AG04450 (cell line): ENCODE measurements around the gene OR8K1. TPM values are rescaled to one million over a fixed set of nuclear protein-coding genes. Genes with fewer than 3 reads are reported as not detected.

Source experiments
- CTCF ChIA-PET: fragments of 300-600, 350-600 bp; formaldehyde crosslinking; extraction: SDS; loops from one replicate; lab custom pipeline; 2022; ENCODE audit warnings: antibody characterized with exemption, inconsistent platforms; lab: Charles Lee
- POLR2A ChIA-PET: fragments of 350-600 bp; formaldehyde crosslinking; extraction: SDS; loops from one replicate; lab custom pipeline; 2021; ENCODE audit warnings: antibody characterized with exemption, inconsistent platforms; lab: Yijun Ruan, JAX
- DNase-seq: peaks from one replicate; pipeline ENCODE4 v3.0.0-alpha.2; 2011; ENCODE audit warnings: low read depth, low spot score
- H3K27ac ChIP-seq: one replicate; pipeline ENCODE4 v1.5.1; 2012; ENCODE audit warnings: low read depth, low read length, control low read depth
- H3K27me3 ChIP-seq: one replicate; pipeline ENCODE4 v1.6.0; 2012; ENCODE audit warnings: low read length; ENCODE audit not compliant: control insufficient read depth, insufficient read depth
- H3K4me3 ChIP-seq: 2 replicates; pipeline ENCODE4 v1.5.1; 2011; ENCODE audit warnings: mild to moderate bottlenecking, low read depth, low read length, control low read depth
- H3K9me3 ChIP-seq: 2 replicates; pipeline ENCODE4 v1.5.1; 2012; ENCODE audit warnings: low read length; ENCODE audit not compliant: control insufficient read depth, insufficient read depth
- CTCF ChIP-seq: IDR thresholded peaks from 2 replicates; pipeline ENCODE4 v1.5.1; 2011; ENCODE audit warnings: low read depth, low read length, control low read depth, inconsistent platforms
- polyA minus RNA-seq: library from RNA; depleted of rRNA, polyadenylated mRNA; stranded (reverse); fragments of >200 nt; gene quantifications from 2 replicates; pipeline ENCODE4 v1.2.3, GENCODE V29; 2011; rRNA and poly(A)+ RNA removed
- polyA plus RNA-seq: library from polyadenylated mRNA; depleted of rRNA; stranded (reverse); fragments of >200 nt; gene quantifications from 2 replicates; pipeline ENCODE4 v1.2.3, GENCODE V29; 2011; rRNA removed

OR8K1 gene
- polyA plus RNA-seq (not detected in 2 replicates), polyA minus RNA-seq (not detected in 2 replicates)

DNA sequence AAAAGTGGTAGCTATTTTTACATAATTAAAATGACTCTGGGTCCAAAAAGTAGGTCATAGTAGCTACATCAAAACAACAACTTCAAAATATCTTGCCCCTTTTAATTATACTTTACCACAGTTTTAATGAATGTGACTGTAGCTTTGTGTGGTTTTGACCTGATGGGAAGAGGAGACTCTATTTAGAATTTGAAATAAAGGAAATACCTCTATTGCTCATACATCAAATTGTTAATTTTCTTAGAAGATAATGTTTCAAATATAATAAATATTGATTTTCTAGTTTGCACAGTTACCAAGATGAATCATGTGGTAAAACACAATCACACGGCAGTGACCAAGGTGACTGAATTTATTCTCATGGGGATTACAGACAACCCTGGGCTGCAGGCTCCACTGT is at the start of gene OR8K1:
OR8K1 (plus strand) TSS at position 301 of the 400 bp plus-strand sequence; CDS start at position 301, 0 bp downstream.
- TF ChIP-seq CTCF = no peak
- Histone ChIP-seq H3K27me3 (no peaks in the 10 kb centered on the region), H3K27ac (no peak within 1 kb of the TSS), H3K9me3 (peaks cover 3% of the 10 kb centered on the region; the same call in 1 of the 2 replicates), H3K4me3 (no peak within 1 kb of the TSS)
- DNase-seq = no peak
- POLR2A ChIA-PET = no interaction called here
- CTCF ChIA-PET = no interaction called here

- CTCF ChIA-PET = no interaction called here
- POLR2A ChIA-PET = no interaction called here
- no peak for DNase-seq
- H3K27me3 ChIP-seq = no peaks in the 10 kb centered on the region
- peaks cover 4% of the 10 kb centered on the region; the same call in 1 of the 2 replicates for H3K9me3 ChIP-seq
- H3K27ac ChIP-seq = no peak overlapping the region
- no peak for TF ChIP-seq CTCF
- no peak overlapping the region for H3K4me3 ChIP-seq
Measured at GRCh38 chr11:56296898-56297297, 48.9 kb upstream of the OR8K1 start.

DNA sequence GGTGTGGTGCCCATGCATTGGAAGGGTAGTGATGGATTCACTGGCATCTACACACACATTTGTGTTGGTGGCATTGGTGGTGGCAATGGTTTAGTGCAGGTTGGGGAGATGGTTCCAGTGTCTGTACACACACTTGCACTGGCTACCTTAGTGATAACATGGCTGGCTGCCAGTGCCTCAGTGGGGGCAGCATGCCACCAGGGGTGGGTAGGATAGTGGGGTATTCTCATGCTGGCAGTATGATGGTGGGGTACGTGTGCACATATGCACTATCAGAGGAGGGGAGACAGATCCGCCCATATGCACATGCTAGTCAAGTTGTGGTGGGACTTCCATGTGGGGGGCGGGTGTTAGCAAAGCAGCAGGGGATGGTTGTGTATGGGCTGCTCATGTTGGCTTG is 38.0 kb upstream of the OR8K1 start:
- H3K9me3 ChIP-seq = peaks cover 17% of the 10 kb centered on the region; the same call in 1 of the 2 replicates
- no peak overlapping the region for H3K27ac ChIP-seq
- no peaks in the 10 kb centered on the region for H3K27me3 ChIP-seq
- DNase-seq = no peak
- CTCF ChIA-PET = no interaction called here
- POLR2A ChIA-PET = no interaction called here
- no peak overlapping the region for H3K4me3 ChIP-seq
- TF ChIP-seq CTCF = no peak

DNA sequence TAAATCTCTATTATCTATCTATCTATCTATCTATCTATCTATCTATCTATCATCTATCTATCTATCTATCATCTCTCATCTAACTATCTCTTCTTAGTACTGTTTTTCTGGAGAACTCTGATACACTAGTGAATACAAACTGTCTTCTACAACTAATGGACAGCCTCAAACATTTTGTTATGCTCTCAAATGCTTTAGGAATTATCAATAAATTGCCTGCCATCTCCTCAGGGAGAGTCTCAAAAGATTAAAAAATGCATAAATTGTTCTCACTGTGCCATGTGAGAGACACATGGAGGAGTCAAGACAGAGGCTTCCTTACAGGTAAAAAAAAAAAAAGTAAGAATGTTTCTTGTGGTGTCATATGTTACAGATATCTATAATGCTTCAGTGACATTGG is 31.0 kb upstream of the OR8K1 start, which contains the start of gene OR8K3:
OR8K3 (plus strand) TSS at position 301 of the 400 bp plus-strand sequence. CDS start 3,163 bp downstream, outside the sequence.
- no peak for TF ChIP-seq CTCF
- ChIA-PET POLR2A (no interaction called here), CTCF (no interaction called here)
- Histone ChIP-seq H3K27ac (no peak within 1 kb of the TSS), H3K4me3 (no peak within 1 kb of the TSS), H3K9me3 (peaks cover 3% of the 10 kb centered on the region; the same call in 1 of the 2 replicates), H3K27me3 (no peaks in the 10 kb centered on the region)
- no peak for DNase-seq

DNA sequence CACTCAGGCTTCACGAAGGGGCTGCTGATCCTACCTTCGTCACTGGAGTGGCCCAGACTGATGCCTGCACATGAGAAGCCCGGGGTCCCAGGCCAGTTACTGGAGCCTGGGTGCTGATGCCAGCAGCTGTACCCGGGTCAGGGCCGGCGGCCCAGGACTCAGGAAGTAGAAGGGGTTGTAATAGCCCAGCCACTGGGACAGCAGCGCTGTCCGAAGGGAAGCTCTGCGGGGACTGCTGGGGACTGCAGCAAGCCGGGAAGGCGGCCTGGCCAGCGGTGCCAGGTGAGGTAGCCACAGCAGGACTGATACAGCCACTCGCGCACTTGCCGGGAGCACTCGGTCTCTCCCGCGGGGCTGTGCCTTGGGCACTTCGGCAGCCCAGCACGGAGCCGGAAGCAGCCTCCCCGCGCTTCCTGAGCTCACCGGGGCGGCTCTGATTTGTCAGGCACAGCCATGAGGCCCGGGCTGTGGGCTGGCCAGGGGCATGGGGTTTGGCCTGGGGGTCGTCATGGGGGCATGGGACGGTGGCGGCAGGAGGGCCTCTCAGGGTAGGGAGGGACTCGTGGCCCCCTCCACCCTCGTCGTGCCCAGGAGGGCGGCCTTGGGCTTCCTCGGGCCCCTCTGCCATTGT is 13.9 kb upstream of the OR8K1 start:
- no peak for TF ChIP-seq CTCF

More for the DNA sequence above, 13.9 kb upstream of the OR8K1 start:
- CTCF ChIA-PET = no interaction called here
- Histone ChIP-seq H3K9me3 (peaks cover 16% of the 10 kb centered on the region), H3K27ac (no peak overlapping the region), H3K27me3 (no peaks in the 10 kb centered on the region), H3K4me3 (no peak overlapping the region)
- POLR2A ChIA-PET = no interaction called here
- DNase-seq = no peak
